GM04503 (cell line): ENCODE measurements around the gene CRYGD.
"Not testable (repeated sequence)": the region's sequence is repeated elsewhere in the genome, so short reads cannot be mapped to it uniquely, and the experiment has no call there.

Experiments
- DNase-seq: peaks from one replicate; pipeline ENCODE4 v3.0.0-alpha.2; 2012; ENCODE audit warnings: low read depth

Gene CRYGD

GRCh38 chr2:208129744-208130711 lies 5.7 kb upstream of the CRYGD start, which contains the start of gene CRYGC:
Gene CRYGC, minus strand, starts transcription at chr2:208129828. Its CDS starts 36 bp downstream, at chr2:208129792.
- no peak for DNase-seq

- no peak for DNase-seq
Observed at GRCh38 chr2:208128136-208128535, 3.8 kb upstream of the CRYGD start.

GRCh38 chr2:208127090-208127489 lies 2.8 kb upstream of the CRYGD start:
- no peak for DNase-seq

GRCh38 chr2:208125251-208125650 lies 927 bp upstream of the CRYGD start:
- DNase-seq, result no peak

GRCh38 chr2:208122248-208122647 lies 2.1 kb downstream of the CRYGD start:
- DNase-seq, result no peak

GRCh38 chr2:208118918-208119317 lies 5.4 kb downstream of the CRYGD start:
- DNase-seq, result no peak

- DNase-seq, result not testable (repeated sequence)
Observed at GRCh38 chr2:208117390-208117789, 6.9 kb downstream of the CRYGD start.

- no peak for DNase-seq
Observed at GRCh38 chr2:208112969-208113368, 11.4 kb downstream of the CRYGD start.

- DNase-seq, result not testable (repeated sequence)
Observed at GRCh38 chr2:208112273-208112745, 12.0 kb downstream of the CRYGD start.

- no peak for DNase-seq
Observed at GRCh38 chr2:208103616-208104015, 20.7 kb downstream of the CRYGD start.

GRCh38 chr2:208101716-208102631 lies 22.4 kb downstream of the CRYGD start:
- DNase-seq, result no peak

GRCh38 chr2:208099682-208100470 lies 24.4 kb downstream of the CRYGD start:
- no peak for DNase-seq

GRCh38 chr2:208098701-208099100 lies 25.6 kb downstream of the CRYGD start:
- DNase-seq, result not testable (repeated sequence)

GRCh38 chr2:208098267-208098666 lies 26.1 kb downstream of the CRYGD start:
- no peak for DNase-seq

- peak; percentile 59 for DNase-seq
Observed at GRCh38 chr2:208097801-208098200, 26.5 kb downstream of the CRYGD start.

GRCh38 chr2:208097313-208097712 lies 27.0 kb downstream of the CRYGD start:
- no peak for DNase-seq

GRCh38 chr2:208096080-208096479 lies 28.2 kb downstream of the CRYGD start:
- DNase-seq, result no peak

- DNase-seq, result no peak
Observed at GRCh38 chr2:208093128-208093527, 31.2 kb downstream of the CRYGD start.

GRCh38 chr2:208092093-208092832 lies 32.1 kb downstream of the CRYGD start:
- no peak for DNase-seq

GRCh38 chr2:208090420-208090819 lies 33.9 kb downstream of the CRYGD start:
- DNase-seq, result no peak

- no peak for DNase-seq
Observed at GRCh38 chr2:208086029-208086428, 38.3 kb downstream of the CRYGD start.
